GM23248 (cell line): Measurements from ENCODE around the gene RND2.

Experiments used
- EZH2 ChIP-seq: fragments of 200-600 bp; sonication (generic); IDR thresholded peaks from 2 replicates; pipeline ENCODE4 v1.6.1; 2018; ENCODE audit warnings: antibody characterized with exemption, mild to moderate bottlenecking; ENCODE audit not compliant: insufficient read depth, poor library complexity, severe bottlenecking
- EZH2phosphoT487 ChIP-seq: fragments of 200-600 bp; sonication (generic); IDR thresholded peaks from 2 replicates; pipeline ENCODE4 v1.6.1; 2018; ENCODE audit warnings: antibody characterized with exemption, moderate library complexity, mild to moderate bottlenecking, low read depth; ENCODE audit not compliant: insufficient read depth

GRCh38 chr17:43042025-43042628 is 17.1 kb downstream of the RND2 start:
- TF ChIP-seq EZH2 (no peak), EZH2phosphoT487 (no peak)
